ENCODE data around the gene ARHGAP6. TPM values are rescaled to one million over a fixed set of nuclear protein-coding genes. Genes with fewer than 3 reads are reported as not detected.

The ARHGAP6 gene
- total RNA-seq, 2 experiments from 2014 or later, result not detected

DNA sequence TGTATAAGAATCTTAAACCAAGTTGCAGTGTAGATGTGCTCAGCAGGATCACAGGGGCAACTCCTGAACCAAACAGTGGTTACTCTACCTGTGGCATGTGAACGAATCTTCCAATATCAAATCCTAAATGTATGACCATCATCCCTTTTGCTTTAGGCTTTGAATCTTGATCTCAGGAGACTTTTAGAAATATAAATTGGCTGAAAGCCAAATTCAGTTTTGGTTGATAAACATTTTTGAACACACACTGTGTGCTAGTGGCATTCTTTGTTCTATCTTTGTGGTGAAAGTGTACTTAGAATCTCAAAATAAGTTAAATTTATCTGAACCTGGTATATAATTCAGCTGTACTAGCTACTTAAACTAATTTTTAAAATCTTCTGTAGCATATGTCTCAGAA lies 4.6 kb upstream of the ARHGAP6 start:
- POLR2A ChIA-PET, result no interaction called here
- Mint-ChIP-seq H3K4me3 (no peak overlapping the region), H3K9me3 (ENCODE audit: insufficient read depth) (no peaks in the 10 kb centered on the region), H3K27me3 (ENCODE audit: low read depth) (peaks cover 28% of the 10 kb centered on the region), H3K36me3 (ENCODE audit: low read depth) (no peaks in the 10 kb centered on the region), H3K4me1 (ENCODE audit: low read depth) (no peaks in the 10 kb centered on the region), H3K27ac (no peak overlapping the region)
- DNase-seq, result no peak
- CTCF ChIA-PET, result no interaction called here
- ATAC-seq, result no peak

DNA sequence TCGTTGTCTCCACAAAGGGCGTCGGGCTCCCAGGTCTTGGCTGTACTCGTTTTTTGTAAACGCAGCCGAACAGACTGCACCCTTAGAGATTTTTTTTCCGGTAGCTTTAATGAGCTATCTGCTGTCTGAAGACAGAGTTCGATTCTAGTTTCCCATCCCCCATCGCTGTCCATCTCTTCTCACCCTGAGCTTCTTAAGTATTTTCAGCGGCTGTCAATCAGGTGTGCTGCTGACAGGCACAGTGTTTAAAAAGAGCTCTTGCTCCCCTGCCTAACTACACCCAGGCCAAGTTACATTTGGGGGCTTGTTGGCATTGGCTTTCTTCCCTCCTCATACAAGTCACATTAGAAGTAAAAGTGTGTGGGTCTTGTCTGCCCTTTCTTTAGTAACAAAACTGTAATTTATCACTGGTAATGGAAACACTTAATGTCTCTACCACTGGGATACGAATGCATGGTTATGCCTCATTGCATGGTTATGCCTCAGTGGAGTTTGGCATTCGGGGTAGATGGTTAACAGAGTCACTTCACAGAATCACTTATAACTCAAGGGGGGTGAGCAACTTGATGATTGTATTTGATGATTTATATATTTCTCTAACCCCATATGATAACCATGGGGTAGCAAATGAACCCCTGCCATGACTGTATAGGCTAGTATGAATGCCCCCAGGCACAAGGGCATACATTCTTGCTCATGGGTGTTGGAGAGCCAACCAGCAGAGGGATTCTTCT lies 1.4 kb upstream of the ARHGAP6 start:
- H3K27me3 Mint-ChIP-seq (ENCODE audit: low read depth), result peaks cover 40% of the 10 kb centered on the region
- H3K4me3 Mint-ChIP-seq, result no peak overlapping the region

DNA sequence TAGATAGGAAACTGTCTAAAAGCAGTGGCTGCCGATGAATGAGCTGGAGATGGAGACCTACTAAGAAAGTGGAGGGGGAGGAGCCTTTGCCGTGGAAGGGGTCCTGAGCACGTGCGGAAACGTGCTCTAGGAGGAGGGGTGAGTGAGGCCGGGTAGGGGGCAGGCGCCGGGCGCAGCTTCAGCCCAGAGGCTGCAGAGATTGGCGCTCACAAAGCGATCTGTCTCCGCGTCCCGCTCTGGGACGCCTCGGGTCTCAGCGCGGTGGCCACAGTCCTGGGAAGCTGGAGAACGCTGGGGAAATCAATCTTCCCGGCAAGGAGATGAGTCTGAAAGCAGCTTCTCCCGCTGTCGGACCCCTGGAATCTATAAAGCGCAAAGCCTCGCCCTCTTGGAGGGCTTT lies 444 bp upstream of the ARHGAP6 start:
- CTCF ChIA-PET, result no interaction called here
- DNase-seq (no peak), ATAC-seq (no peak)
- POLR2A ChIA-PET, result no interaction called here
- Mint-ChIP-seq H3K9me3 (ENCODE audit: insufficient read depth) (no peaks in the 10 kb centered on the region), H3K4me1 (ENCODE audit: low read depth) (no peaks in the 10 kb centered on the region), H3K4me3 (no peak overlapping the region), H3K27me3 (ENCODE audit: low read depth) (peaks cover 40% of the 10 kb centered on the region), H3K27ac (no peak overlapping the region), H3K36me3 (ENCODE audit: low read depth) (no peaks in the 10 kb centered on the region)

More for the DNA sequence above, 1.4 kb upstream of the ARHGAP6 start:
- Mint-ChIP-seq H3K36me3 (ENCODE audit: low read depth) (no peaks in the 10 kb centered on the region), H3K9me3 (ENCODE audit: insufficient read depth) (no peaks in the 10 kb centered on the region), H3K4me1 (ENCODE audit: low read depth) (no peaks in the 10 kb centered on the region), H3K27ac (no peak overlapping the region)
- no peak for DNase-seq
- CTCF ChIA-PET, result no interaction called here
- POLR2A ChIA-PET, result no interaction called here
- ATAC-seq, result no peak

DNA sequence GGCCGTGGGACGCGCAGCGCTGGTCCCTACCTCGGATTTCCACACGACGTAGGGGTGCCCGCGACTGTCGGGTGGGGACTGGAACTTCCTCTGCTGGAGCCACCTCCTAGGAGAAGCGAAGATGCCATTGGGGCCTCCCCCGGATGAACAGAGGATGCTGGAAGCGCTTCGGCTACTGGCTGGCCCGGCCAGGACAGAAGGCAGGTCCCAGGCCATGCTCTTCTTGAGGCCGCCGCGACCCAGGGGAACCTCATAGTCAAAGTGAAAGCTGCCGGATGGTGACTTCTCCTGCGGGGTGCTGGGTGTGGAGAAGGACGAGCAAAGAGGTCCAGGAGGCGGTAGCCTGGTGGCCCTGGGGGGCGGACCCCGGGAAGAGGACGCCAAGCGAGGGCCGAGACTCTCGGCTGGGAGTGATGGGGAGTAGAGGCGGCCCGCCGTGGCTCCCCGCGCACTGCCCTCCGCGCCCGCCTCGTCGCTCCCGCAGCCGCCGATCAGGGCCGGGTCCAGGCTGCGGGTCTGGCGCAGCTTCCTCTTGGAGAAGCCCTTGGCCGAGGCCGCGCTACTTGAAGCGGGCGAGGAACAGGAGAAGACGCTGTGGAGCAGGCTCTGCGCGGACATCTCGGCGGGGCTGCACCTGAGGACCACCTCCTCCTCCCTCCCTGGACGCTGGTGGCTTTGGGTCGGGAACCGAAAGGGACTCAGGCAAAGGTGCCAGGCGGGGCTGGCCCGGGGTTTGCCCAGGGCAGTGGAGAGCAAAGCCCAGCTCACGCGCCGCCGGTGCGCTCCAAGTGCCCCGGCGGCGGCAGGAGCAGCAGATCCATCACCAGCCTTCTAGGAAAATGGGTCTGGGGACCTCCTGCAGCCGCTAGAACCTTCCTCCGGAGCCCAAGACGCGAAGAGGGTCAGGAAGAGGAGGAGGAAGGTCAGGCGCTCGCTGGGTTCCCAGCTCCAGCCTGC lies 1.2 kb downstream of the ARHGAP6 start:
- no peak for ATAC-seq
- CTCF ChIA-PET, result no interaction called here

DNA sequence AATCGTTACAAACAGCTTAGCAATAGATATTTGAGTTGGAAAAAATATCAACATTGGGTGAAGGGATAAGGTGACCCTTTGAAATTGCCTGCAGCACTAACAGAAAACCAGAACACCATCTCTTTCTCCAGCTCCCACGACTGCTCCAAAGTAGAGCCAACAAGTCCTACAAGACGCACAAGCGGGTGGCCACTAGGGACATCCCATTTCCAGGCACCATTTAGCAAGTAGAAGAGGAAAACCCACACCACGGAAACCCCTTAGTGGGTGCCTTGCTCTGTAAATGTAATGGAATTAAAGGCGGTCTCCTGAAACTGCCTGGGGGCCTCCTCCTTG lies 1.9 kb downstream of the ARHGAP6 start:
- peak overlapping the region; percentile 31 for H3K4me3 Mint-ChIP-seq
- H3K27ac Mint-ChIP-seq, result no peak overlapping the region
- CTCF ChIA-PET, result no interaction called here
- DNase-seq (no peak), ATAC-seq (no peak)
- no peaks in the 10 kb centered on the region for H3K9me3 Mint-ChIP-seq (ENCODE audit: insufficient read depth)
- no peaks in the 10 kb centered on the region for H3K4me1 Mint-ChIP-seq (ENCODE audit: low read depth)
- POLR2A ChIA-PET, result no interaction called here
- peaks cover 41% of the 10 kb centered on the region for H3K27me3 Mint-ChIP-seq (ENCODE audit: low read depth)
- H3K36me3 Mint-ChIP-seq (ENCODE audit: low read depth), result no peaks in the 10 kb centered on the region

More for the DNA sequence above, 1.2 kb downstream of the ARHGAP6 start:
- DNase-seq, result no peak
- no peak overlapping the region for H3K27ac Mint-ChIP-seq
- H3K27me3 Mint-ChIP-seq (ENCODE audit: low read depth), result peaks cover 40% of the 10 kb centered on the region
- no peaks in the 10 kb centered on the region for H3K4me1 Mint-ChIP-seq (ENCODE audit: low read depth)
- no peaks in the 10 kb centered on the region for H3K9me3 Mint-ChIP-seq (ENCODE audit: insufficient read depth)
- POLR2A ChIA-PET, result no interaction called here
- H3K36me3 Mint-ChIP-seq (ENCODE audit: low read depth), result no peaks in the 10 kb centered on the region
- peak overlapping the region; percentile 31 for H3K4me3 Mint-ChIP-seq

DNA sequence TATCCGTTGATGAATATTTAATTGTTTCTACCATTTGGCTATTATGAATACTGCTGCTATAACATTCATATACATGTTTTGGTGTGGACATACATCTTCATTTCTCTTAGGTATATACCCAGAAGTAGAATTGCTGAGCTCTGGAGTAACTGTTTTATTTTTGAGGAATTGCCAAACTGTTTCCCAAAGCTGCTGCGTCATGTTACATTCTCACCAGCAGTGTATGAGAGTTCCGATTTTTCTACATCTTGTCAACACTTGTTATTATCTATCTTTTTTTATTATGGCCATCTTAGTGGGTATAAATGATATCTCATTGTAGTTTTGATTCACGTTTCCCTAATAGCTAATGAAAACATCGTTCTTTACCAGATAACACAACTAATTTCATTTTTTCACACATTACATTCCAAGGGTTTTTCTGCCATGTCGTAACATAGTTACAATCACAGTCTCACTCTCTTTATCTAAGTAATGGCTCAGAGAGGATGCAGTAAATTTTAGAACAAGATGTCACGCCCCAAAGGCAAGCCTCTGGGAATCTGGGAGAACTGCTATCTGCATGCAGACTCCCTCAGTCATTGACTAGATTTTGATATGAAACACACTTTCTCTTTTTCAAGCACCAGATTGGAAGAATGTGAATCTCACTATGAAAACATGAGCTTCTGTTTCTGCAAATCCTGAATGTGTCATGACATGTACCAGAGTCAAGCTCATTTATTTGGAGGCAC lies 10.3 kb downstream of the ARHGAP6 start:
- H3K27me3 Mint-ChIP-seq (ENCODE audit: low read depth), result peaks cover 14% of the 10 kb centered on the region
- H3K9me3 Mint-ChIP-seq (ENCODE audit: insufficient read depth), result no peaks in the 10 kb centered on the region
- no peaks in the 10 kb centered on the region for H3K4me1 Mint-ChIP-seq (ENCODE audit: low read depth)
- H3K36me3 Mint-ChIP-seq (ENCODE audit: low read depth), result no peaks in the 10 kb centered on the region
- no peak overlapping the region for H3K27ac Mint-ChIP-seq
- no peak overlapping the region for H3K4me3 Mint-ChIP-seq
- DNase-seq (no peak), ATAC-seq (no peak)
- CTCF ChIA-PET, result no interaction called here
- POLR2A ChIA-PET, result no interaction called here

DNA sequence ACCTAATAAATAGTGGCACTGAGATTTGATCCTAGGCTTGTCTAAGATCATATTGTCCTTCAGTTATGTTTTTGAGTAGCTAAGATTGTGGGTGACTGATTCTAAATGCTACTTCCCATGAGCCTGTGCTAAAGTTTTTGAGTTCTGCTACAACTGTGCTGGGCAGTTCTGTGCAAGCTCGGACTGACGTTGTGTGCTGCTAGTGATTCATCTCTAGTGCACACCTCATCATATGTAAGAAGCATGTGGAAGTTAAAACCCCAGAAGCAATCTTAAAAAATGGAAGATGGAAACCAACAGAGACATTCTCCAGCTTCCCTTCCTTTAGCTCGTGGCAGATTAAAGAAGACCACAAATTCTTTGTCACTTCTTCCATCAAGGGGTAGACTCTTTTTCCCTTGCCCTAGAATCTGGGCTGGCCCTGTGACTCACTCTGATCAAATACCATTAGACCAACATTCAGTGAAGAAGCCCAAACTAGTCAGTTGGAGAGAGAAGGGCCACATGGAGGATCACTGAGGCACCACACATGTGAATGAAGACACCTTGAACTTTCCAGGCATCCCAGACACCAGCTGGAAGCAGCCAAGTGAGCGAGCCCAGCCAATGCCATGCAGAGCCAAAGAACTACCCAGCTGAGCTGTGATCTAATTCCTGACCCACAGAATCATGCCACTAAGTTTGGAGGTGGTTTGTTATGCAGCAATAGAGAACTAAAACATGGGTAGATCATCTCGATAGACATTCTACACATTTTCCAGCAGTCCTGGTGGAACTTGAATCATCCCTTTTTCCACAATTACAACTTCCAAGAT lies 16.8 kb downstream of the ARHGAP6 start:
- H3K4me3 Mint-ChIP-seq, result no peak overlapping the region
- ATAC-seq (no peak), DNase-seq (no peak)
- H3K9me3 Mint-ChIP-seq (ENCODE audit: insufficient read depth), result no peaks in the 10 kb centered on the region
- H3K27me3 Mint-ChIP-seq (ENCODE audit: low read depth), result peaks cover 8% of the 10 kb centered on the region
- ChIA-PET POLR2A (no interaction called here), CTCF (no interaction called here)
- no peaks in the 10 kb centered on the region for H3K4me1 Mint-ChIP-seq (ENCODE audit: low read depth)
- H3K36me3 Mint-ChIP-seq (ENCODE audit: low read depth), result no peaks in the 10 kb centered on the region
- no peak overlapping the region for H3K27ac Mint-ChIP-seq

DNA sequence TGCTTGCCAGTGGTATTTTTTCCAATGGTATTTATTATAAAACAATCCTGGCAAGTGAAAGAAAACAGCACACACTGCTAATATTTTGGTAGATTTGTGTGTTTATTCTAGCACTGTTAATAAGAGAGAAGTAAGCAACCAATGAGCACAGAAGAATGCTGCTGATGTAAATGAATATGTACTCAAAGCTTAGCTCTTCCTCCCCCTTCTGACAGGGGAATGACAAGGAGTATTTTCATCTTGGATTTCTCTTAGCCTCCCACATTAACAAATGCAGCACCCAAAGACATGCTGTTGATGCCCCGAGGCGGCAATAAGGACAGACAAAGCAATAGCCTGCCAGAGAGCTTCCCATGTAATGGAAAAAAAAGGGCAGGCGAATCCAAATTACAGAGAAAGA lies 18.6 kb downstream of the ARHGAP6 start:
- Mint-ChIP-seq H3K36me3 (ENCODE audit: low read depth) (no peaks in the 10 kb centered on the region), H3K9me3 (ENCODE audit: insufficient read depth) (no peaks in the 10 kb centered on the region), H3K27me3 (ENCODE audit: low read depth) (peaks cover 12% of the 10 kb centered on the region), H3K4me1 (ENCODE audit: low read depth) (no peaks in the 10 kb centered on the region), H3K27ac (no peak overlapping the region), H3K4me3 (no peak overlapping the region)
- CTCF ChIA-PET, result no interaction called here
- DNase-seq, result no peak
- ATAC-seq, result no peak
- POLR2A ChIA-PET, result no interaction called here

DNA sequence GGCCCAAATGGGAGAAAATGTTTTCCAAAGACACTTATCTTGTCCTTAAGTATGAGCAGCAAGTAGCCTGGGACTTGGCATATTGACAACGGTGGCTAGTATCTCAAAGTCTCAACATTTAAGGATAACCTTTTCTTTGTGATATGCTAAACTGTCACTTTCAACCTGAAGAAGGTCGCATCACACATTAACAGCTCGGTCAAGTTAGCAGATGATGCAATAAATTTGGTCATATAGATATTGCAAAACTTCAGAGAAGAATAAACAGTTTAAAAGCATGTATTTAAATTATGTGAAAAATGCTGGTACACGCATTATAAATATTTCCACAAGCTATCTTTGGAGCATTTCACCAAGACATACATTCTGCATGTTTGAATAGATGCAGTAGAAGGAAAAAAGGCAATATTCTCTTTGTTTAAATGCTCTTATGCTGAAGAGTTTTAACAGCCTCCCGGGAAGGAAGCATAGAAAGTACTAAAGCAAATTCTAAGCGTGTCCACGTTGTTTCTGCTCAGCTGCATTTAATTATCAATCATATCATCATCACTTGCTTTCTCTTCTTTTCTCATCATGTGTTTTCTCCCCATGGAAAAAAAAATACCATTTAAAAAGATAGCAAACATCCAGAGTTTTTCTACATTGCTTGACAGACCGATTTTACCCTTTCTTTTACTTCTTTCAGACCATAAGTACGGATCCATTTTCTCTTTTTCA lies 24.2 kb downstream of the ARHGAP6 start:
- ChIA-PET POLR2A (no interaction called here), CTCF (no interaction called here)
- ATAC-seq, result no peak
- Mint-ChIP-seq H3K9me3 (ENCODE audit: insufficient read depth) (no peaks in the 10 kb centered on the region), H3K36me3 (ENCODE audit: low read depth) (no peaks in the 10 kb centered on the region), H3K27me3 (ENCODE audit: low read depth) (peaks cover 12% of the 10 kb centered on the region), H3K27ac (no peak overlapping the region), H3K4me3 (no peak overlapping the region), H3K4me1 (ENCODE audit: low read depth) (no peaks in the 10 kb centered on the region)
- DNase-seq, result no peak

DNA sequence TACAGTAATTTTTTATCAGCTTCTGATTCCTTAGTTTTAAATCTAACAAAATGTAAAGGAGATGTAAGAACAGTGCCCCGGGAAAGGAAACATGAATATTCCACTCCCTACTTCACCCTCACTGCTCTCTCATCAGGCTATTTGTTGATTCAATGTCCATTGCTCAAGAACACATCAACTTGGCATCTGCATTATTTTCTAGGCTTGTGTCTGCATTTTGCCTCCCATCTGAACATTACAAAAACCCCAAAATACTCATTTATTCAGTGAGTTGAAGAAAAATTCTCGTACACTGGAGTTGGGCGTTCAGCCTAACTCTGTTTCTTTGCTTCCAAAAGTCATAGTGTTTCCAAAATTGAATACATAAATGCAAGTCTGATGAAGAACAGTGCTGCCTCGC lies 25.6 kb downstream of the ARHGAP6 start:
- no peaks in the 10 kb centered on the region for H3K4me1 Mint-ChIP-seq (ENCODE audit: low read depth)
- H3K36me3 Mint-ChIP-seq (ENCODE audit: low read depth), result no peaks in the 10 kb centered on the region
- H3K4me3 Mint-ChIP-seq, result no peak overlapping the region
- ChIA-PET CTCF (no interaction called here), POLR2A (no interaction called here)
- no peak for DNase-seq
- H3K9me3 Mint-ChIP-seq (ENCODE audit: insufficient read depth), result no peaks in the 10 kb centered on the region
- ATAC-seq, result no peak
- H3K27me3 Mint-ChIP-seq (ENCODE audit: low read depth), result peaks cover 6% of the 10 kb centered on the region
- no peak overlapping the region for H3K27ac Mint-ChIP-seq

DNA sequence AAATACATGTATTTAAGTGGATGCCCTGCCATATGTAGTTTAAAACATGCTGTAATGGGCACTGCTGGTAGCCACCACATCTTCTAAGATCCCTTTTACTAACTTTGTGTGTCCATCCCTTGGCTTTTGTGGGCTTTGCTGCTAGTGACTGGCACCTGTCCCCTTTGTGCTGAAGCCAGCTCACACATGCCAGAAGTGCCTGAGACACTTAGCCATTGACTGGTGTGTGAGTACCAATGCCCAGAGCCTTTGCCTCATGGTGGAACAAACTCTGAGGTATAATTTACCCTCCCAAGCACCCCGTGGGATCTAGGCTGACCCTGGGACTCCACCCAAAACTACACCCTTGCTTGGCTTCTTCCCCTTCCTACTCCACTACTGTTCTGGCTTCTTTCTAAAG lies 33.0 kb downstream of the ARHGAP6 start:
- DNase-seq (no peak), ATAC-seq (no peak)
- no peak overlapping the region for H3K27ac Mint-ChIP-seq
- no peak overlapping the region for H3K4me3 Mint-ChIP-seq
- ChIA-PET POLR2A (no interaction called here), CTCF (no interaction called here)
- H3K27me3 Mint-ChIP-seq (ENCODE audit: low read depth), result peaks cover 5% of the 10 kb centered on the region
- H3K36me3 Mint-ChIP-seq (ENCODE audit: low read depth), result no peaks in the 10 kb centered on the region
- no peaks in the 10 kb centered on the region for H3K9me3 Mint-ChIP-seq (ENCODE audit: insufficient read depth)
- no peaks in the 10 kb centered on the region for H3K4me1 Mint-ChIP-seq (ENCODE audit: low read depth)

All from activated CD8-positive, alpha-beta T cell treated with anti-CD3 and anti-CD28 coated beads, Interleukin-2, amount 10 ng/mL, durations not matched to agents 7 days and 5 days (primary cell).